ENCODE results near the gene MTHFD2. TPM values are rescaled to one million over a fixed set of nuclear protein-coding genes. Genes with fewer than 3 reads are reported as not detected.
"Not testable (repeated sequence)": the region's sequence is repeated elsewhere in the genome, so short reads cannot be mapped to it uniquely, and the experiment has no call there.

Gene MTHFD2
- total RNA-seq, 1 donor from 2014 or later: 17.8 TPM

GRCh38 chr2:74204436-74204835 is 6.0 kb downstream of the MTHFD2 start:
- Histone ChIP-seq H3K36me3 (peaks cover 13% of the 10 kb centered on the region), H3K4me1 (peaks cover 79% of the 10 kb centered on the region), H3K27me3 (ENCODE audit: low read depth) (no peaks in the 10 kb centered on the region), H3K9me3 (replicated peaks) (no peaks in the 10 kb centered on the region), H3K27ac (replicated peaks) (peak overlapping the region; percentile 95), H3K4me3 (no peak overlapping the region)
- TF ChIP-seq CTCF (IDR thresholded peaks at IDR 0.05; ENCODE audit: borderline replicate concordance): no peak
- intact Hi-C loops (cut with micrococcal nuclease): no loop called here
- DNase-seq: no peak

- no peak for DNase-seq
- H3K4me1 ChIP-seq: peaks cover 72% of the 10 kb centered on the region
- no peak overlapping the region for H3K4me3 ChIP-seq
- no peaks in the 10 kb centered on the region for H3K27me3 ChIP-seq (ENCODE audit: low read depth)
- intact Hi-C loops (cut with micrococcal nuclease): no loop called here
- H3K27ac ChIP-seq (replicated peaks): peak overlapping the region; percentile 95
- no peaks in the 10 kb centered on the region for H3K9me3 ChIP-seq (replicated peaks)
- no peak for TF ChIP-seq CTCF (IDR thresholded peaks at IDR 0.05; ENCODE audit: borderline replicate concordance)
- H3K36me3 ChIP-seq: peaks cover 19% of the 10 kb centered on the region
These were observed 6.7 kb downstream of the MTHFD2 start for GRCh38 chr2:74205113-74205512.

- no peak overlapping the region for H3K4me3 ChIP-seq
- H3K36me3 ChIP-seq: peaks cover 24% of the 10 kb centered on the region
- H3K27me3 ChIP-seq (ENCODE audit: low read depth): no peaks in the 10 kb centered on the region
- peaks cover 67% of the 10 kb centered on the region for H3K4me1 ChIP-seq
- H3K27ac ChIP-seq (replicated peaks): peak overlapping the region; percentile 95
- H3K9me3 ChIP-seq (replicated peaks): no peaks in the 10 kb centered on the region
- TF ChIP-seq CTCF (IDR thresholded peaks at IDR 0.05; ENCODE audit: borderline replicate concordance): no peak
- intact Hi-C loops (cut with micrococcal nuclease): no loop called here
- DNase-seq: no peak
These were observed 7.2 kb downstream of the MTHFD2 start for GRCh38 chr2:74205596-74205995.

- Histone ChIP-seq H3K4me1 (peaks cover 61% of the 10 kb centered on the region), H3K27me3 (ENCODE audit: low read depth) (no peaks in the 10 kb centered on the region), H3K9me3 (replicated peaks) (no peaks in the 10 kb centered on the region), H3K36me3 (peaks cover 31% of the 10 kb centered on the region), H3K4me3 (no peak overlapping the region), H3K27ac (replicated peaks) (peak overlapping the region; percentile 95)
- no peak for DNase-seq
- TF ChIP-seq CTCF (IDR thresholded peaks at IDR 0.05; ENCODE audit: borderline replicate concordance): no peak
- intact Hi-C loops (cut with micrococcal nuclease): no loop called here
These were observed 7.8 kb downstream of the MTHFD2 start for GRCh38 chr2:74206180-74206688.

GRCh38 chr2:74212702-74213410 is 14.4 kb downstream of the MTHFD2 start:
- no peak overlapping the region for H3K4me3 ChIP-seq
- no peaks in the 10 kb centered on the region for H3K27me3 ChIP-seq (ENCODE audit: low read depth)
- no peak for DNase-seq
- H3K36me3 ChIP-seq: peaks cover 86% of the 10 kb centered on the region
- H3K4me1 ChIP-seq: no peaks in the 10 kb centered on the region
- H3K27ac ChIP-seq (replicated peaks): no peak overlapping the region
- intact Hi-C loops (cut with micrococcal nuclease): no loop called here
- TF ChIP-seq CTCF (IDR thresholded peaks at IDR 0.05; ENCODE audit: borderline replicate concordance): no peak
- H3K9me3 ChIP-seq (replicated peaks): no peaks in the 10 kb centered on the region

GRCh38 chr2:74215771-74216170 is 17.4 kb downstream of the MTHFD2 start:
- intact Hi-C loops (cut with micrococcal nuclease); H3K9me3 ChIP-seq (replicated peaks); DNase-seq; H3K4me3 ChIP-seq; H3K27me3 ChIP-seq (ENCODE audit: low read depth); H3K4me1 ChIP-seq; H3K27ac ChIP-seq (replicated peaks): not testable (repeated sequence)
- H3K36me3 ChIP-seq: peaks cover 60% of the 10 kb centered on the region
